Raji (cell line): ENCODE results near the gene GATA3.

Experiments used
- POLR2A ChIP-seq: IDR thresholded peaks from 2 replicates; pipeline ENCODE4 v1.6.1; 2011; ENCODE audit warnings: low read depth, low read length, control low read depth; ENCODE audit not compliant: insufficient read depth

Gene GATA3

GRCh38 chr10:8065651-8066050, 11.2 kb downstream of the GATA3 start:
- no peak for TF ChIP-seq POLR2A

- TF ChIP-seq POLR2A = no peak
Observed at GRCh38 chr10:8066124-8066523, 11.6 kb downstream of the GATA3 start.

- no peak for TF ChIP-seq POLR2A
Observed at GRCh38 chr10:8066797-8067196, 12.3 kb downstream of the GATA3 start.

- TF ChIP-seq POLR2A = no peak
Observed at GRCh38 chr10:8069108-8069507, 14.6 kb downstream of the GATA3 start.

GRCh38 chr10:8069627-8070026, 15.1 kb downstream of the GATA3 start:
- no peak for TF ChIP-seq POLR2A

GRCh38 chr10:8070440-8070839, 16.0 kb downstream of the GATA3 start:
- no peak for TF ChIP-seq POLR2A

GRCh38 chr10:8071006-8071405, 16.5 kb downstream of the GATA3 start:
- no peak for TF ChIP-seq POLR2A

GRCh38 chr10:8071666-8072065, 17.2 kb downstream of the GATA3 start:
- no peak for TF ChIP-seq POLR2A

GRCh38 chr10:8072211-8072610, 17.7 kb downstream of the GATA3 start:
- no peak for TF ChIP-seq POLR2A

GRCh38 chr10:8073691-8074416, 19.4 kb downstream of the GATA3 start:
- TF ChIP-seq POLR2A = no peak

- TF ChIP-seq POLR2A = no peak
Observed at GRCh38 chr10:8074881-8075280, 20.4 kb downstream of the GATA3 start.

- TF ChIP-seq POLR2A = no peak
Observed at GRCh38 chr10:8075282-8076260, 21.1 kb downstream of the GATA3 start.

GRCh38 chr10:8076933-8077332, 22.4 kb downstream of the GATA3 start:
- TF ChIP-seq POLR2A = no peak

- TF ChIP-seq POLR2A = no peak
Observed at GRCh38 chr10:8078027-8078426, 23.5 kb downstream of the GATA3 start.

- no peak for TF ChIP-seq POLR2A
Observed at GRCh38 chr10:8079126-8079525, 24.6 kb downstream of the GATA3 start.

GRCh38 chr10:8084799-8085198, 30.3 kb downstream of the GATA3 start:
- no peak for TF ChIP-seq POLR2A
